ENCODE data around the gene ASPHD1.
"Not testable (repeated sequence)": the region's sequence is repeated elsewhere in the genome, so short reads cannot be mapped to it uniquely, and the experiment has no call there.

ASPHD1 gene

DNA sequence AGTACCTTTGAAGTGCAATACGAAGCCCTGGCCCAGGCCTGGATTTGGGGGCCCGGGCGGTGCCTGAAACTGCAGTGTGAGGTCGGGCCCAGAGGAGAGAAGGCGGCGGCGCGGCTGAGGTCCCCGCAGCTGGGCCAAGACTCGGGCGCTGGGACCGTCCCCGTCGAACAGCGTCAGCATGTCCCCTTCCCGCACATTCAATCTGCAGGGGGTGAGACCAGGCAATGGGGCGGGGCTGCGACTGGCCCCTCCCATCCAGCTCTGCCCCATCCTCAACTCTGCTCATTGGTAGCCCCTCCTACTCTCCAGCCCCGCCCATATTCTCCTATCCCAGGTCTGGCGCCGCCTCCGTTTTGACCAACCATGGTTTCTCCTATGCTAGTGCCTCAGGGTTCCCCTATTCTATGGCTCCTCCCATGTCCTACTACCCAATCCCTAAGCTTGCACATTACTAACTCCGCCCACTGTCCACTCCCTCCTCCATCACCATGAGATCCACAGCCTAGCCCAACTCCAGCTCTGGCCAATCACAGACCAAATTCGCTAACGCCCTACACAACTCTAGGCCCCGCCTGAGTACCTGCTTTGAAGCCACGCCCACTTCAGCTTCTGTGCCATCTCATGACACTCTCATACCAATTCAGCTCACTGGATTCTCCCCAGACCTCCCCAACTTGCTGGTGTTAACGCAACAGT is 22.9 kb upstream of the ASPHD1 start:
- TF ChIP-seq, protein P1, sequence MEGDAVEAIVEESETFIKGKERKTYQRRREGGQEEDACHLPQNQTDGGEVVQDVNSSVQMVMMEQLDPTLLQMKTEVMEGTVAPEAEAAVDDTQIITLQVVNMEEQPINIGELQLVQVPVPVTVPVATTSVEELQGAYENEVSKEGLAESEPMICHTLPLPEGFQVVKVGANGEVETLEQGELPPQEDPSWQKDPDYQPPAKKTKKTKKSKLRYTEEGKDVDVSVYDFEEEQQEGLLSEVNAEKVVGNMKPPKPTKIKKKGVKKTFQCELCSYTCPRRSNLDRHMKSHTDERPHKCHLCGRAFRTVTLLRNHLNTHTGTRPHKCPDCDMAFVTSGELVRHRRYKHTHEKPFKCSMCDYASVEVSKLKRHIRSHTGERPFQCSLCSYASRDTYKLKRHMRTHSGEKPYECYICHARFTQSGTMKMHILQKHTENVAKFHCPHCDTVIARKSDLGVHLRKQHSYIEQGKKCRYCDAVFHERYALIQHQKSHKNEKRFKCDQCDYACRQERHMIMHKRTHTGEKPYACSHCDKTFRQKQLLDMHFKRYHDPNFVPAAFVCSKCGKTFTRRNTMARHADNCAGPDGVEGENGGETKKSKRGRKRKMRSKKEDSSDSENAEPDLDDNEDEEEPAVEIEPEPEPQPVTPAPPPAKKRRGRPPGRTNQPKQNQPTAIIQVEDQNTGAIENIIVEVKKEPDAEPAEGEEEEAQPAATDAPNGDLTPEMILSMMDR (IDR thresholded peaks at IDR 0.05; ENCODE audit: low read depth, low read length, missing control alignments) = no peak
- peak; percentile 56 for DNase-seq (ENCODE audit: low read depth)
- H3K4me3 ChIP-seq (ENCODE audit: low read depth, low read length) = no peak overlapping the region

DNA sequence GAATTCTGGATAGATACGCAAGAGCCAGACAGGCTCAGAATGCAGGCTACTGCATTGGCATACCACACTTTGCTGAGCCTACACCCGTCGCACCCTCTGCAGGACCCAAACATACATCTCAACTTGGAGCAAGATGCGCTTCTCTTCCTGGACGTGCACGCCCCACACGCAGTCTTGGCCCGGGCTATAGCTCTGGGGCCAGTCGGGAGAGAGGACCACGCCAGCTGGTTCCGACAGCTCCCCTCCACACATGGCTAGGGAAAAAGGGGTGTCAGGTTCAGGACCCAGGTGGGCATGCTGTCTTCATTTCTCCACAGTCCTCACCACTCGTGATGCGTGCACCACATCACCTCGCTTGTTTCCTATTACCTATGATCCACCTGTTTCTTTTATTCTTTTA is 22.1 kb upstream of the ASPHD1 start:
- no peak overlapping the region for H3K4me3 ChIP-seq (ENCODE audit: low read depth, low read length)
- TF ChIP-seq, protein P1 (IDR thresholded peaks at IDR 0.05; ENCODE audit: low read depth, low read length, missing control alignments) = no peak
- no peak for DNase-seq (ENCODE audit: low read depth)

DNA sequence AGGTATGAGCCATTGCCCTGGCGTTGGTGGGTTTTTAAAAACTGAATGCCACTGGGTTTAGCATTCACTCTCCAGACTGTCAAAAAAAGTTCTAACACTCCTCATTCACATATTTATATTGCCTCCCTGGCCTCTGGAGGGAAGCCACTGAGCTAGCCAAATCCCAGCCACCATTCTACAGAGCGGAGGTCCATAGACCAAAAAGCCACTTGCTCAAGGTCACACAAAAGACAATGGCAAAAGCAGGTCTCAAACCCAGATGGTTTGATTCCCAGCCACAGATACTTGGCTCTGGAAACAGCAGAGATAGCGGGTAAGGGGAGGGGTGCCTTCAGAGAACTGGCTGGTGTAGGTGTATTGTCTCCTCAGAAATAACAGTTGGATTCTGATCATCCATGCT is 19.2 kb upstream of the ASPHD1 start:
- no peak overlapping the region for H3K4me3 ChIP-seq (ENCODE audit: low read depth, low read length)
- TF ChIP-seq, protein P1 (IDR thresholded peaks at IDR 0.05; ENCODE audit: low read depth, low read length, missing control alignments) = no peak
- no peak for DNase-seq (ENCODE audit: low read depth)

DNA sequence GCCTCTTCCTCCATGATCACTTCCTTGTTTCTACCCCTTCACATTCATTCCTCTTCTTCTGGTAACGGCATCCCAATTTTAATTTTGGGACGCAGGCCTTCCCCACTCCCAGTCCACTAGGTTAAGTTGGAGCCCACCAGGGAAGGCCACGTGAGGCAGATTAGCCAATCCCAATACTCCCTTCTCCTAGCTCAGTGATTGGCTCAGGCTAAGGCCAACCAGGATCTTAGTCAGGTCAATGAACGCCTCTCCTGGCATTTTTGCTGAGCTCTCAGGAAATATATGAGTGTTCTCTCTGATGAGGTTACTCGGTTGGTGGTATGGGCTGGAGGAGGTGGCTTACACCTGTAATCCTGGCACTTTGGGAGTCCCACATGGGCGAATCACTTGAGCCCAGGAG is 16.3 kb upstream of the ASPHD1 start:
- DNase-seq (ENCODE audit: low read depth) = no peak
- H3K4me3 ChIP-seq (ENCODE audit: low read depth, low read length) = no peak overlapping the region
- TF ChIP-seq, protein P1 (IDR thresholded peaks at IDR 0.05; ENCODE audit: low read depth, low read length, missing control alignments) = no peak

DNA sequence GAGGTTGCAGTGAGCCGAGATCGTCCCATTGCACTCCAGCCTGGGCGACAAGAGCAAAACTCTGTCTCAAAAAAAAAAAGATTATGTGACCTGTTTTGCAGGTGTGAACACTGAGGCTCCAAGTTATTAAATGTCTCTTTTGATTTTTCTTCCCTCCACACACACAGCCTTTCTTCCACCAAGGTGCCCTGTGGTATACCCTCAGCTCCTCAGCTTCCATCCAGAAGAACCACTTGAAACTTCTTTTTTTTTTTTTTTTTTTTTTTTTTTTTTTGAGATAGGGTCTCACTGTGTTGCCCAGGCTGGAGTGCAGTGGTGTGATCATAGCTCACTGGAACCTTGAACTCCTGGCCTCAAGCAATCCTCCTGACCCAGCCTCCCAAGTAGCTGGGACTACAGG is 10.9 kb upstream of the ASPHD1 start:
- DNase-seq (ENCODE audit: low read depth); H3K4me3 ChIP-seq (ENCODE audit: low read depth, low read length): not testable (repeated sequence)

DNA sequence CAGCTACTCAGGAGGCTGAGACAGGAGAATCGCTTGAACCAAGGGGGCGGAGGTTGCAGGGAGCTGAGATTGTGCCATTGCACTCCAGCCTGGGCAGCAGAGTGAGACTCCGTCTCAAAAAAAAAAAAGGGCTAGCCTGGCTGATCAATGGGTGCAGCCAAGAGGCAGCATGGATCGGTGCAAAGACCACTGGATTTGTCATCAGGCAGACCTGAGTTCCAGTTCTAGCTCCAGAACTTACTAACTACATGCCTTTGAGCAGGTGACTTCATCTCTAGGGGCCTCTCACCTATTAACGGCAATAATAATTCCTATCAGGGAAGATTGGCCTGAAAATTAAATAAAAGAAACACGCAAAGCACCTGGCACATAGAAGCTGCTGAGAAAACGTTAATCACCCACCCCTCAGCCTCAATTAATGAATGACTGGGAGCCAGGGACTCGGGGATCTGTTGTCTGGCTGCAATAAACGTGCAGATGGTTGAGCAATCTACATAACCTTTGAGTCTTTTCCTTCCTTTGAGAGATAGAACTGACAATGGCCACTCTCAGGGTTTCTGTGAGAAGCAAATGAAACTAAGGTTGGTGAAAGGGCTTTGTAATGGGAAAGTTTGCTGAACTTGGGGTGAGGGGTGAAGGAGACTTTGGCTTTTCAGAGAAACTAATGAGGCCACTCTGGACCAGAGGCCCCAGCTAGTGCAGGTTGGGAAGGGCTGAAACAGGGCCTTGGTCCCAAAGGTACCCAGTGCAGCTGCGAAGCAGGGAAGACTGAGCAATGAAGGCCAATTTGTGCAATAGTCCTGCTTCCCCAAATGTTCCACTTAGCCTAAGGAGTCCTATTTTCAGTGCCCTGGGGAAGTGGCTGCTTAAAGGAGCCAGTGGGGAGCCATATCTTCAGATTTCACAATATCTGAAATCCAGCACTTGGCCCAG is 8.5 kb upstream of the ASPHD1 start:
- no peak overlapping the region for H3K4me3 ChIP-seq (ENCODE audit: low read depth, low read length)
- TF ChIP-seq, protein P1 (IDR thresholded peaks at IDR 0.05; ENCODE audit: low read depth, low read length, missing control alignments) = no peak
- no peak for DNase-seq (ENCODE audit: low read depth)

DNA sequence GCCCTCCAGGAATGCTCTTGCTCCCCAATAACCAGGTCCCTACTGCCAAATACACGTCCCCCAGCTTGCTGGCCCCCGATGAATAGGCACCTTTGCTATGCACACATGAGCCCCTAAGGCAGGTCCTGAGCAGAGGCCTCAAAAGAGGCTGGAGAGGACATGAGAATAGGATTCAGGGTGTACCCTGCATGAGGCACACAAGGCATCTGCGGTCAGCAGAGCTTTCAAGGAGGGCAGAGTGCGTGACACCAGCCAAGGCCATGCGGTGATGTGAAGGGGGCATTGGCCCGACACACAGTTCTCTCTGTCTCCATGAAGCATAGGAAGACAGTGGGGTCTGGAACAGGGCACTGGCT is 7.9 kb upstream of the ASPHD1 start:
- DNase-seq (ENCODE audit: low read depth) = no peak
- TF ChIP-seq, protein P1 (IDR thresholded peaks at IDR 0.05; ENCODE audit: low read depth, low read length, missing control alignments) = no peak
- H3K4me3 ChIP-seq (ENCODE audit: low read depth, low read length) = no peak overlapping the region
